ENCODE measurements around the gene PRPF19. TPM values are rescaled to one million over a fixed set of nuclear protein-coding genes. Genes with fewer than 3 reads are reported as not detected.

PRPF19 gene
- total and polyA plus RNA-seq, 2 of the 13 experiments (the other 11 are each of a cell fraction or from before 2014, with no cell fraction given): 27.4 to 91.1 TPM

- TF ChIP-seq ZBTB49 (CRISPR knock-in tag; IDR thresholded peaks at IDR 0.05; ENCODE audit: borderline replicate concordance) (no peak), ZBTB38 (CRISPR knock-in tag; IDR thresholded peaks at IDR 0.05) (no peak), HDAC2 (CRISPR knock-in tag; IDR thresholded peaks at IDR 0.05) (no peak), KDM1A (CRISPR knock-in tag; IDR thresholded peaks at IDR 0.05) (no peak), ZFYVE20 (CRISPR knock-in tag; IDR thresholded peaks at IDR 0.05; ENCODE audit: borderline replicate concordance, low read depth) (no peak), ZNF83 (CRISPR knock-in tag; IDR thresholded peaks at IDR 0.05; ENCODE audit: borderline replicate concordance) (no peak)
Measured at GRCh38 chr11:60922906-60923305, 16.5 kb upstream of the PRPF19 start (continued).

- intact Hi-C loops (cut with micrococcal nuclease; ENCODE audit: unreplicated experiment) (no loop called here), in situ Hi-C loops (cut with HindIII; ENCODE audit: extremely low pct_ligation_motif_present, low pct_unique_long_range_greater_than_20kb) (no loop called here)
- Histone ChIP-seq H2AFZ (ENCODE audit: low read length) (no peak overlapping the region), H3K27me3 (ENCODE audit: control insufficient read depth in 1 of 2, insufficient read depth in 2 of 2, low read length in 2 of 2) (no peaks in the 10 kb centered on the region; a peak in 1 of 5 replicates), H3K9ac (ENCODE audit: insufficient read depth, low read depth, low read length) (no peak overlapping the region), H3K4me2 (ENCODE audit: low read depth, low read length) (no peak overlapping the region), H3K9me3 (ENCODE audit: low read length) (no peaks in the 10 kb centered on the region), H3K27ac (ENCODE audit: extremely low read length, insufficient read depth, low read length) (no peak overlapping the region), H3K4me3 (replicated peaks in 1 of 3; ENCODE audit: insufficient read depth in 1 of 3, low read depth in 2 of 3, low read length in 3 of 3) (no peak overlapping the region), H3K4me1 (ENCODE audit: insufficient read depth, low read length) (peaks cover 23% of the 10 kb centered on the region), H4K20me1 (ENCODE audit: insufficient read depth, low read length) (no peaks in the 10 kb centered on the region), H3K36me3 (replicated peaks in 1 of 2; ENCODE audit: control insufficient read depth in 1 of 2, insufficient read depth in 2 of 2, low read length in 2 of 2) (peaks cover 0 to 7% of the 10 kb centered on the region in 2 experiments; a peak in 3 of 5 replicates), H3K79me2 (ENCODE audit: insufficient read depth, low read length) (no peaks in the 10 kb centered on the region)
- no peak for FAIRE-seq
- BruUV-seq (replicated peaks): no TSS peak
- no peak for ATAC-seq
- 63% methylated on average over 4 of the region's 23 CpGs for WGBS (ENCODE audit: low lambda C conversion rate)
- TF ChIP-seq ZNF747 (CRISPR knock-in tag; IDR thresholded peaks at IDR 0.05; ENCODE audit: borderline replicate concordance): no peak
- TF ChIP-seq ZNF7 (CRISPR knock-in tag; IDR thresholded peaks at IDR 0.05): no peak
- no peak for TF ChIP-seq ZFP62 (CRISPR knock-in tag; IDR thresholded peaks at IDR 0.05)
- no peak for TF ChIP-seq DDIT3 (CRISPR knock-in tag; IDR thresholded peaks at IDR 0.05)
- TF ChIP-seq ZNF543 (CRISPR knock-in tag; IDR thresholded peaks at IDR 0.05): no peak
- ChIA-PET CTCF (ENCODE audit: low intra/inter-chr PET ratio, low total read pairs) (no interaction called here), POLR2A (no interaction called here)
- no peak for DNase-seq (ENCODE audit: low spot score)
Measured at GRCh38 chr11:60921777-60922335, 15.5 kb upstream of the PRPF19 start.

All from HepG2 (cell line).